Activated T-cell treated with anti-CD3 and anti-CD28 coated beads, Interleukin-2, amount 50 U/mL, for 4 hours (primary cell): ENCODE measurements around the gene CBR1. TPM values are rescaled to one million over a fixed set of nuclear protein-coding genes. Genes with fewer than 3 reads are reported as not detected.

Experiments
- ATAC-seq, 2 donors: fragments of 200-7000 bp; cut with Tn5 transposase; one replicate each; pipeline ENCODE4 v1.10.0; 2021
- DNase-seq: peaks from one replicate; pipeline ENCODE4 v3.0.0-alpha.2; 2020
- H3K27me3 Mint-ChIP-seq: one replicate; pipeline ENCODE4 v1.8.0; 2021; ENCODE audit warnings: low read depth, mixed read lengths
- H3K36me3 Mint-ChIP-seq: one replicate; pipeline ENCODE4 v1.8.0; 2022; ENCODE audit warnings: mixed read lengths; ENCODE audit not compliant: insufficient read depth
- H3K4me1 Mint-ChIP-seq: one replicate; pipeline ENCODE4 v1.8.0; 2021; ENCODE audit warnings: low read depth, mixed read lengths
- H3K4me3 Mint-ChIP-seq: one replicate; pipeline ENCODE4 v1.8.0; 2021; ENCODE audit warnings: mild to moderate bottlenecking, moderate library complexity, mixed read lengths
- H3K9me3 Mint-ChIP-seq: one replicate; pipeline ENCODE4 v1.8.0; 2021; ENCODE audit warnings: mixed read lengths
- total RNA-seq, 3 donors: library from RNA; stranded (reverse); gene quantifications; one replicate each; pipeline ENCODE4 v1.2.1, GENCODE V29; 2021

Gene CBR1
- total RNA-seq, 3 donors from 2014 or later, result 45.5 to 57.0 (median 56.8) TPM

- Mint-ChIP-seq H3K36me3 (no peaks in the 10 kb centered on the region), H3K27me3 (peaks cover 40% of the 10 kb centered on the region), H3K4me3 (peak overlapping the region; percentile 5), H3K9me3 (no peaks in the 10 kb centered on the region), H3K4me1 (peaks cover 10% of the 10 kb centered on the region)
- DNase-seq, result peak; percentile 54
- peak; percentile 63 to 82 for ATAC-seq
Observed at GRCh38 chr21:36104317-36105300, 34.8 kb downstream of the CBR1 start.

GRCh38 chr21:36105327-36105842 is 35.6 kb downstream of the CBR1 start:
- Mint-ChIP-seq H3K4me1 (peaks cover 10% of the 10 kb centered on the region), H3K4me3 (no peak overlapping the region), H3K27me3 (peaks cover 40% of the 10 kb centered on the region), H3K36me3 (no peaks in the 10 kb centered on the region), H3K9me3 (no peaks in the 10 kb centered on the region)
- no peak for ATAC-seq
- DNase-seq, result no peak

GRCh38 chr21:36109868-36110267 is 40.0 kb downstream of the CBR1 start:
- no peaks in the 10 kb centered on the region for H3K36me3 Mint-ChIP-seq
- ATAC-seq (no peak), DNase-seq (no peak)
- peaks cover 22% of the 10 kb centered on the region for H3K27me3 Mint-ChIP-seq
- H3K9me3 Mint-ChIP-seq, result no peaks in the 10 kb centered on the region
- no peak overlapping the region for H3K4me3 Mint-ChIP-seq
- peaks cover 23% of the 10 kb centered on the region for H3K4me1 Mint-ChIP-seq

- peaks cover 10% of the 10 kb centered on the region for H3K27me3 Mint-ChIP-seq
- H3K4me3 Mint-ChIP-seq, result no peak overlapping the region
- peaks cover 25% of the 10 kb centered on the region for H3K4me1 Mint-ChIP-seq
- no peak for ATAC-seq
- no peaks in the 10 kb centered on the region for H3K36me3 Mint-ChIP-seq
- no peak for DNase-seq
- no peaks in the 10 kb centered on the region for H3K9me3 Mint-ChIP-seq
Observed at GRCh38 chr21:36111238-36111637, 41.4 kb downstream of the CBR1 start.

GRCh38 chr21:36113647-36114428 is 44.0 kb downstream of the CBR1 start:
- peak overlapping the region; percentile 87 for H3K4me3 Mint-ChIP-seq
- no peak for DNase-seq
- no peaks in the 10 kb centered on the region for H3K9me3 Mint-ChIP-seq
- peak; percentile 29 to 79 for ATAC-seq
- peaks cover 3% of the 10 kb centered on the region for H3K27me3 Mint-ChIP-seq
- peaks cover 25% of the 10 kb centered on the region for H3K4me1 Mint-ChIP-seq
- no peaks in the 10 kb centered on the region for H3K36me3 Mint-ChIP-seq

GRCh38 chr21:36115138-36115730 is 45.4 kb downstream of the CBR1 start:
- peaks cover 25% of the 10 kb centered on the region for H3K4me1 Mint-ChIP-seq
- no peak for ATAC-seq
- H3K27me3 Mint-ChIP-seq, result no peaks in the 10 kb centered on the region
- DNase-seq, result no peak
- H3K4me3 Mint-ChIP-seq, result no peak overlapping the region
- H3K9me3 Mint-ChIP-seq, result no peaks in the 10 kb centered on the region
- H3K36me3 Mint-ChIP-seq, result no peaks in the 10 kb centered on the region

GRCh38 chr21:36117286-36117741 is 47.5 kb downstream of the CBR1 start:
- no peak overlapping the region for H3K4me3 Mint-ChIP-seq
- H3K27me3 Mint-ChIP-seq, result no peaks in the 10 kb centered on the region
- H3K9me3 Mint-ChIP-seq, result no peaks in the 10 kb centered on the region
- DNase-seq (no peak), ATAC-seq (no peak)
- H3K4me1 Mint-ChIP-seq, result peaks cover 24% of the 10 kb centered on the region
- no peaks in the 10 kb centered on the region for H3K36me3 Mint-ChIP-seq

GRCh38 chr21:36120304-36120888 is 50.6 kb downstream of the CBR1 start:
- Mint-ChIP-seq H3K36me3 (no peaks in the 10 kb centered on the region), H3K9me3 (no peaks in the 10 kb centered on the region), H3K27me3 (no peaks in the 10 kb centered on the region), H3K4me3 (no peak overlapping the region), H3K4me1 (peaks cover 4% of the 10 kb centered on the region)
- DNase-seq (no peak), ATAC-seq (no peak)

Other genes with a start within 250 kb of the CBR1 start
- 10 to 100 TPM; 15.9 to 18.8 (median 17.2) TPM for gene SETD4, start 9.5 kb upstream of the CBR1 start, total RNA-seq
- 1 to 10 TPM; 3.6 to 7.6 (median 6.7) TPM for gene CBR3, start 65.1 kb downstream of the CBR1 start, total RNA-seq
- gene DOP1B, start 86.8 kb downstream of the CBR1 start, total RNA-seq, result 10 to 100 TPM in 1 of 3 donors, 1 to 10 TPM in 2; 8.1 to 10.8 (median 9.6) TPM